T-cell (primary cell): Measurements from ENCODE around the gene RAB18. TPM values are rescaled to one million over a fixed set of nuclear protein-coding genes. Genes with fewer than 3 reads are reported as not detected.

Source experiments
- ATAC-seq, 4 experiments: fragments of 200-7000 bp in 3 of 4; fragments of 150-1000 bp in 1 of 4; cut with Tn5 transposase; replicated peaks in 1 of 4; 1 replicate in 3 of 4; 2 replicates in 1 of 4; pipeline ENCODE4 v1.10.0; 2021; ENCODE audit warnings: moderate library complexity in 3 of 4, mild to moderate bottlenecking in 2 of 4, moderate number of reproducible peaks in 1 of 4
- CTCF ChIA-PET, 2 donors: fragments of 300-600 bp; sonication (Branson Sonifier 250); formaldehyde crosslinking; loops; one replicate each; lab custom pipeline; 2022; ENCODE audit warnings: antibody characterized with exemption in 2 of 2; lab: Charles Lee
- POLR2A ChIA-PET, 2 donors: fragments of 300-600 bp; sonication (Branson Sonifier 250); formaldehyde crosslinking; loops; one replicate each; lab custom pipeline; 2022; ENCODE audit warnings: antibody characterized with exemption in 2 of 2; lab: Charles Lee
- DNase-seq, 35 experiments: peaks; one replicate each; pipeline versions ENCODE4 v3.0.0 to v3.0.0-alpha.2; 2013 to 2023
- H3K27ac ChIP-seq: one replicate; pipeline ENCODE4 v1.5.1; 2013; ENCODE audit warnings: low read length
- H3K27me3 ChIP-seq, 2 experiments: replicated peaks in 1 of 2; 1 replicate in 1 of 2; 2 replicates in 1 of 2; pipeline versions ENCODE4 v1.6.1 to v1.7.0; 2013; ENCODE audit warnings: low read length in 1 of 2, mixed read lengths in 1 of 2; ENCODE audit not compliant: control insufficient read depth in 2 of 2, insufficient read depth in 2 of 2; ENCODE audit errors: extremely low read depth in 1 of 2
- H3K36me3 ChIP-seq, 2 donors: 1 replicate in 1 of 2; 2 replicates in 1 of 2; pipeline versions ENCODE4 v1.6.1 to v1.7.0; 2013; ENCODE audit warnings: low read length in 1 of 2; ENCODE audit not compliant: control insufficient read depth in 2 of 2, insufficient read depth in 1 of 2; ENCODE audit errors: extremely low read depth in 1 of 2
- H3K4me1 ChIP-seq, 2 experiments: 1 replicate in 1 of 2; 2 replicates in 1 of 2; pipeline versions ENCODE4 v1.6.1 to v1.7.0; 2013; ENCODE audit warnings: low read length in 2 of 2, mixed read lengths in 1 of 2; ENCODE audit not compliant: insufficient read depth in 2 of 2, control insufficient read depth in 1 of 2; ENCODE audit errors: extremely low read depth in 1 of 2
- H3K4me3 ChIP-seq, 2 donors: 1 replicate in 1 of 2; 2 replicates in 1 of 2; pipeline versions ENCODE4 v1.5.1 to v1.7.0; 2013; ENCODE audit warnings: mild to moderate bottlenecking in 2 of 2, low read length in 1 of 2, moderate library complexity in 1 of 2; ENCODE audit not compliant: control insufficient read depth in 1 of 2; ENCODE audit errors: extremely low read depth in 1 of 2
- H3K9me3 ChIP-seq: 2 replicates; pipeline ENCODE4 v1.7.0; 2013
- H3K27ac Mint-ChIP-seq, 2 donors: one replicate each; pipeline ENCODE4 v1.8.0; 2020 to 2021; ENCODE audit warnings: mild to moderate bottlenecking in 2 of 2, mixed read lengths in 2 of 2
- H3K27me3 Mint-ChIP-seq, 2 donors: one replicate each; pipeline ENCODE4 v1.8.0; 2021 to 2022; ENCODE audit warnings: mixed read lengths in 2 of 2
- H3K36me3 Mint-ChIP-seq: one replicate; pipeline ENCODE4 v1.8.0; 2021; ENCODE audit warnings: mixed read lengths
- H3K4me1 Mint-ChIP-seq, 3 donors: one replicate each; pipeline ENCODE4 v1.8.0; 2020 to 2022; ENCODE audit warnings: mixed read lengths in 3 of 3, mild to moderate bottlenecking in 1 of 3
- H3K4me3 Mint-ChIP-seq, 3 donors: one replicate each; pipeline ENCODE4 v1.8.0; 2020 to 2022; ENCODE audit warnings: mild to moderate bottlenecking in 3 of 3, mixed read lengths in 3 of 3, moderate library complexity in 3 of 3
- H3K9me3 Mint-ChIP-seq, 3 donors: one replicate each; pipeline ENCODE4 v1.8.0; 2020 to 2022; ENCODE audit warnings: mixed read lengths in 3 of 3
- WGBS: methylation state at CpG from one replicate; pipeline ENCODE4 v1.1.5; 2013; ENCODE audit warnings: missing lambda C conversion rate; ENCODE audit not compliant: insufficient coverage; 5-methylcytosine and 5-hydroxymethylcytosine counted together
- total RNA-seq, 35 experiments: library from RNA in 6 of 35; stranded (reverse) in 6 of 35; fragments of 120-200 nt in 1 of 35; gene quantifications; one replicate each; pipeline versions ENCODE4 v1.2.1 to v1.2.4 and lab custom pipeline; 2013 to 2026

Gene RAB18
- total RNA-seq, 5 donors from 2014 or later (not counting 1 experiment from before 2014, with no cell fraction given): 56.5 to 118 (median 69.5) TPM

- DNase-seq (no peak), ATAC-seq (no peak)
- H3K27ac ChIP-seq: no peak overlapping the region
- ChIA-PET CTCF (no interaction called here), POLR2A (no interaction called here)
- no peak overlapping the region for H3K4me3 Mint-ChIP-seq
- peaks cover 23 to 38% of the 10 kb centered on the region in 2 experiments for H3K4me1 ChIP-seq
- no peak overlapping the region for H3K27ac Mint-ChIP-seq
- no peak overlapping the region for H3K4me3 ChIP-seq
- H3K9me3 Mint-ChIP-seq: no peaks in the 10 kb centered on the region
- H3K36me3 Mint-ChIP-seq: peaks cover 49% of the 10 kb centered on the region
- peaks cover 78 to 84% (median 79%) of the 10 kb centered on the region in 3 donors for H3K4me1 Mint-ChIP-seq
- H3K27me3 ChIP-seq: no peaks in the 10 kb centered on the region
- H3K9me3 ChIP-seq: no peaks in the 10 kb centered on the region
- H3K27me3 Mint-ChIP-seq: no peaks in the 10 kb centered on the region
- no CpG with 5 or more reads among the region's 2 CpGs for WGBS
- peaks cover 0 to 22% of the 10 kb centered on the region in 2 donors for H3K36me3 ChIP-seq
Measured at GRCh38 chr10:27512548-27512947, 8.4 kb downstream of the RAB18 start.

- no peak overlapping the region for H3K27ac ChIP-seq
Measured at GRCh38 chr10:27513451-27514191, 9.5 kb downstream of the RAB18 start.

GRCh38 chr10:27514243-27514642, 10.1 kb downstream of the RAB18 start:
- peaks cover 52% of the 10 kb centered on the region for H3K36me3 Mint-ChIP-seq

More at GRCh38 chr10:27513451-27514191, 9.5 kb downstream of the RAB18 start:
- peaks cover 54% of the 10 kb centered on the region for H3K36me3 Mint-ChIP-seq
- no peaks in the 10 kb centered on the region for H3K9me3 ChIP-seq
- peaks cover 20 to 33% of the 10 kb centered on the region in 2 experiments for H3K4me1 ChIP-seq
- peak overlapping the region; percentile 10 to 65 (median 26) for H3K4me3 Mint-ChIP-seq
- H3K9me3 Mint-ChIP-seq: no peaks in the 10 kb centered on the region
- H3K27ac Mint-ChIP-seq: peak overlapping the region; percentile 71 to 85
- H3K4me3 ChIP-seq: no peak overlapping the region
- H3K27me3 Mint-ChIP-seq: no peaks in the 10 kb centered on the region
- POLR2A ChIA-PET: no interaction called here
- CTCF ChIA-PET: interaction anchor here (0.5 to 0.6 kb wide), 2 partner anchors 66 to 787 kb away, joined by 4 to 8 read pairs; no protein-coding TSS in a partner anchor
- H3K27me3 ChIP-seq: no peaks in the 10 kb centered on the region
- peak in 2 of 35 experiments; percentile 8 to 22 for DNase-seq
- H3K4me1 Mint-ChIP-seq: peaks cover 78 to 87% (median 80%) of the 10 kb centered on the region in 3 donors
- ATAC-seq: peak; percentile 73 to 88 (median 82)
- no CpG with 5 or more reads among the region's 3 CpGs for WGBS
- peaks cover 0 to 22% of the 10 kb centered on the region in 2 donors for H3K36me3 ChIP-seq

GRCh38 chr10:27518261-27518660, 14.2 kb downstream of the RAB18 start:
- Mint-ChIP-seq H3K27me3 (no peaks in the 10 kb centered on the region), H3K36me3 (peaks cover 36% of the 10 kb centered on the region), H3K4me3 (no peak overlapping the region), H3K27ac (no peak overlapping the region), H3K9me3 (no peaks in the 10 kb centered on the region), H3K4me1 (peaks cover 83 to 87% (median 87%) of the 10 kb centered on the region in 3 donors)
- Histone ChIP-seq H3K4me1 (peaks cover 20 to 24% of the 10 kb centered on the region in 2 experiments), H3K36me3 (peaks cover 0 to 12% of the 10 kb centered on the region in 2 donors), H3K9me3 (no peaks in the 10 kb centered on the region), H3K27me3 (no peaks in the 10 kb centered on the region), H3K27ac (no peak overlapping the region), H3K4me3 (no peak overlapping the region)
- POLR2A ChIA-PET: no interaction called here
- DNase-seq (no peak), ATAC-seq (no peak)
- no CpG with 5 or more reads among the region's 2 CpGs for WGBS
- CTCF ChIA-PET: no interaction called here

More at GRCh38 chr10:27514243-27514642, 10.1 kb downstream of the RAB18 start:
- ATAC-seq (no peak), DNase-seq (no peak)
- H3K9me3 Mint-ChIP-seq: no peaks in the 10 kb centered on the region
- CTCF ChIA-PET: no interaction called here
- peak overlapping the region in 2 of 3 donors; percentile 26 to 65 for H3K4me3 Mint-ChIP-seq
- H3K9me3 ChIP-seq: no peaks in the 10 kb centered on the region
- no CpG with 5 or more reads among the region's 3 CpGs for WGBS
- peak overlapping the region; percentile 71 to 85 for H3K27ac Mint-ChIP-seq
- POLR2A ChIA-PET: interaction anchor here in 1 of 2 donors (0.8 kb wide), 1 partner anchor 1936 kb away, joined by 4 read pairs; no protein-coding TSS in a partner anchor
- H3K27me3 Mint-ChIP-seq: no peaks in the 10 kb centered on the region
- H3K4me1 ChIP-seq: peaks cover 20 to 33% of the 10 kb centered on the region in 2 experiments
- H3K27me3 ChIP-seq: no peaks in the 10 kb centered on the region
- H3K36me3 ChIP-seq: peaks cover 0 to 22% of the 10 kb centered on the region in 2 donors
- H3K4me3 ChIP-seq: no peak overlapping the region
- peaks cover 78 to 86% (median 79%) of the 10 kb centered on the region in 3 donors for H3K4me1 Mint-ChIP-seq
- H3K27ac ChIP-seq: no peak overlapping the region

GRCh38 chr10:27525819-27526218, 21.7 kb downstream of the RAB18 start:
- H3K27me3 Mint-ChIP-seq: no peaks in the 10 kb centered on the region
- no peaks in the 10 kb centered on the region for H3K9me3 Mint-ChIP-seq
- H3K4me1 Mint-ChIP-seq: peaks cover 78 to 82% (median 79%) of the 10 kb centered on the region in 3 donors
- ChIA-PET CTCF (interaction anchor here in 1 of 2 donors (0.6 kb wide), 1 partner anchor 80 kb away, joined by 3 read pairs; no protein-coding TSS in a partner anchor), POLR2A (interaction anchor here in 1 of 2 donors (0.6 to 2.0 kb wide), 2 partner anchors 22 to 150 kb away, joined by 3 to 7 read pairs; partner anchors contain the start of gene RAB18)
- no peak overlapping the region for H3K4me3 Mint-ChIP-seq
- no peak for ATAC-seq
- Histone ChIP-seq H3K4me3 (no peak overlapping the region), H3K9me3 (no peaks in the 10 kb centered on the region), H3K27me3 (no peaks in the 10 kb centered on the region), H3K36me3 (peaks cover 0 to 5% of the 10 kb centered on the region in 2 donors), H3K4me1 (peaks cover 3 to 13% of the 10 kb centered on the region in 2 experiments), H3K27ac (no peak overlapping the region)
- peaks cover 19% of the 10 kb centered on the region for H3K36me3 Mint-ChIP-seq
- no peak for DNase-seq
- H3K27ac Mint-ChIP-seq: no peak overlapping the region

- no peak overlapping the region for H3K27ac Mint-ChIP-seq
- Histone ChIP-seq H3K36me3 (peaks cover 0 to 4% of the 10 kb centered on the region in 2 donors), H3K4me3 (no peak overlapping the region), H3K9me3 (no peaks in the 10 kb centered on the region), H3K27me3 (no peaks in the 10 kb centered on the region), H3K4me1 (peaks cover 3 to 15% of the 10 kb centered on the region in 2 experiments), H3K27ac (no peak overlapping the region)
- H3K4me1 Mint-ChIP-seq: peaks cover 78 to 82% (median 79%) of the 10 kb centered on the region in 3 donors
- 90% methylated on average over 1 of the region's 3 CpGs for WGBS
- no peak overlapping the region for H3K4me3 Mint-ChIP-seq
- no peaks in the 10 kb centered on the region for H3K27me3 Mint-ChIP-seq
- ATAC-seq (no peak), DNase-seq (no peak)
- peaks cover 18% of the 10 kb centered on the region for H3K36me3 Mint-ChIP-seq
- ChIA-PET POLR2A (interaction anchor here in 1 of 2 donors (0.6 to 2.0 kb wide), 2 partner anchors 23 to 150 kb away, joined by 3 to 7 read pairs; partner anchors contain the start of gene RAB18), CTCF (interaction anchor here in 1 of 2 donors (0.6 kb wide), 1 partner anchor 80 kb away, joined by 3 read pairs; no protein-coding TSS in a partner anchor)
- H3K9me3 Mint-ChIP-seq: no peaks in the 10 kb centered on the region
Measured at GRCh38 chr10:27526242-27526641, 22.1 kb downstream of the RAB18 start.
